ENCODE measurements around the gene NFIA. TPM values are rescaled to one million over a fixed set of nuclear protein-coding genes. Genes with fewer than 3 reads are reported as not detected.
A peak's percentile ranks its signal among the peaks of the same experiment; 100 is the strongest.

NFIA gene
- total and polyA plus RNA-seq, 9 of the 15 experiments (the other 6 are each of a cell fraction or from before 2014, with no cell fraction given) = 5.3 to 24.9 (median 9.8) TPM

DNA sequence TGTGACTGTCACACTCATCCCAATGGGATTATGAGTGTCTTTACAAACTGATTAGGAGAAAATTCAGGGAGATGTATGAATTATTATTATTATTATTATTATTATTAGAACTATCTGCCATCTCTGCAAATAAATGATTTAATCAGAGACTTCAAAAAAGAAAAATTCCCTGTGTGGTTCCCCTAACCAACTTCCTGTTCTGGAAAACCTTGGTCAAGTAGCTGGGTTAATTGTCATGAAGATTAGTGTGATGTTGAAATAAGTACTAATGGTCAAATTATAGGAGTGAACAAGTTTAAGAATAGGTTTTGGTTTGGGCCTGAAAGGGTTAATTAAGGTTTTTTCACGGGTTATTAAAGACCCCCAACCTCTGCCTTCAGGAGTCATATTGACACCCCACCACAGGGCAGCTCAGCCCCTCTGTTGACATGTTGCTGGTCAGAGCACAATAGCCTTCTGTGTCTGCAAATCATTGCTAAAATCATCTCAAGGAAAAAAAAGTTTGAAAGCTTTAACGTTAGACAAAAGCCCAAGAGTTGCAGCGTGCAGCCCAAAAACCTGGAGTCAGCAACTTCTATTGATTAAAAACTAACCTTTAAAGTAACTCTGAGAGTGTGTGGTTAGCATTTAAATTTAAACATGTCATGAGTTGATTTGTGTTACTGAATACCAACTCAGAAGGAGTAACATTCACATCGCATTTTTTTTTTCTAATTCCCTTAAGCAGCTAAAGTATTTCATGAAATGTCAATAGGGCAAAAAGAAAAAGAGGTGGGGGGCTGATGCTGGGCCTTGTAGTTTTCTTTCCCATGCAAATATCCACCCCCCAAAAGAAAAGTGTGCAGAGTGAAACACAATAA is 370.0 kb downstream of the NFIA start:
- intact Hi-C loops (cut with micrococcal nuclease) (loop anchor here (1.0 to 10.0 kb wide), 6 partner anchors 132 to 473 kb away; no protein-coding TSS in a partner anchor), in situ Hi-C loops (cut with MboI) (loop anchor here (25.0 kb wide), 1 partner anchor 1465 kb away; no protein-coding TSS in a partner anchor)
- ChIA-PET POLR2A (interaction anchor here (0.6 to 1.5 kb wide), 5 partner anchors 8 to 478 kb away, joined by 3 to 4 read pairs (median 3); no protein-coding TSS in a partner anchor), CTCF (ENCODE audit: low intra/inter-chr PET ratio) (no interaction called here)
- Histone ChIP-seq H3K4me3 (no peak overlapping the region), H4K20me1 (replicated peaks; ENCODE audit: control insufficient read depth, insufficient read depth, low read length) (no peaks in the 10 kb centered on the region), H3K27me3 (ENCODE audit: control insufficient read depth in 2 of 2, insufficient read depth in 2 of 2, low read length in 2 of 2) (no peaks in the 10 kb centered on the region), H2AFZ (ENCODE audit: low read depth, low read length) (no peak overlapping the region), H3K9me1 (ENCODE audit: control insufficient read depth, insufficient read depth, low read length) (no peaks in the 10 kb centered on the region), H3K9ac (ENCODE audit: insufficient read depth in 1 of 2, low read depth in 2 of 2, low read length in 2 of 2) (no peak overlapping the region), H3K9me3 (replicated peaks; ENCODE audit: control insufficient read depth, insufficient read depth, low read depth, low read length) (no peaks in the 10 kb centered on the region), H3K27ac (ENCODE audit: extremely low read depth, low read depth, low read length) (no peak overlapping the region), H3K4me2 (ENCODE audit: insufficient read depth, low read length) (no peak overlapping the region; the same call in 1 of the 2 replicates), H3K4me1 (replicated peaks in 1 of 2; ENCODE audit: control insufficient read depth in 2 of 2, insufficient read depth in 2 of 2, low read length in 2 of 2) (peaks cover 3 to 7% of the 10 kb centered on the region in 2 experiments; a peak in 3 of 5 replicates), H3K79me2 (ENCODE audit: control insufficient read depth, insufficient read depth, low read length) (no peaks in the 10 kb centered on the region), H3K36me3 (ENCODE audit: control insufficient read depth, insufficient read depth, low read length) (peaks cover 20% of the 10 kb centered on the region; the same call in 2 of the 3 replicates)
- WGBS (ENCODE audit: insufficient coverage, low coverage, missing lambda C conversion rate) = 17% methylated on average over 4 of the region's 4 CpGs
- no peak for DNase-seq (ENCODE audit: extremely low read depth in 1 of 4, low spot score in 3 of 4)
- BruUV-seq (replicated peaks) = no TSS peak
- FAIRE-seq = peak; percentile 59
- ATAC-seq = no peak
- peak; percentile 60 for TF ChIP-seq ZNF316 (IDR thresholded peaks at IDR 0.05)
- peak; percentile 45; the same call in 1 of the 2 replicates for TF ChIP-seq C11orf30 (IDR thresholded peaks at IDR 0.05; ENCODE audit: low read depth)
- 0 out of 2 replicates have a peak, but pooled peaks have one; percentile 16 for TF ChIP-seq MAFG (tag; conservative IDR thresholded peaks at IDR 0.05)
- TF ChIP-seq MCM3 (IDR thresholded peaks at IDR 0.05) = no peak
- TF ChIP-seq FOXM1 (IDR thresholded peaks at IDR 0.05; ENCODE audit: low read depth) = no peak
- no peak for TF ChIP-seq FOXM1 (CRISPR knock-in tag; IDR thresholded peaks at IDR 0.05; ENCODE audit: low read depth)
- TF ChIP-seq ZNF347 (CRISPR knock-in tag; IDR thresholded peaks at IDR 0.05; ENCODE audit: low read depth) = no peak
